CD4-positive, alpha-beta memory T cell (primary cell): ENCODE measurements around the gene ZNF283. TPM values are rescaled to one million over a fixed set of nuclear protein-coding genes. Genes with fewer than 3 reads are reported as not detected.
"Not testable (repeated sequence)": the region's sequence is repeated elsewhere in the genome, so short reads cannot be mapped to it uniquely, and the experiment has no call there.

Source experiments
- CTCF ChIA-PET: fragments of 350-600 bp; sonication (Branson Sonifier 250); formaldehyde crosslinking; loops from one replicate; lab custom pipeline; 2021; ENCODE audit warnings: inconsistent platforms; ENCODE audit not compliant: partially characterized antibody; lab: Charles Lee
- POLR2A ChIA-PET: fragments of 350-600 bp; sonication (Branson Sonifier 250); formaldehyde crosslinking; loops from one replicate; lab custom pipeline; 2021; ENCODE audit not compliant: partially characterized antibody; lab: Charles Lee
- DNase-seq, 5 donors: peaks; one replicate each; pipeline versions ENCODE4 v3.0.0 to v3.0.0-alpha.2; 2020 to 2022; ENCODE audit warnings: mixed read lengths in 1 of 5
- H3K27ac ChIP-seq: one replicate; pipeline ENCODE4 v1.7.0; 2013; ENCODE audit warnings: low read depth, low read length
- H3K27me3 ChIP-seq: 2 replicates; pipeline ENCODE4 v1.7.0; 2013; ENCODE audit warnings: mild to moderate bottlenecking, low read length, moderate library complexity; ENCODE audit not compliant: insufficient read depth
- H3K36me3 ChIP-seq: 2 replicates; pipeline ENCODE4 v1.7.0; 2013; ENCODE audit warnings: mild to moderate bottlenecking, low read length, moderate library complexity; ENCODE audit not compliant: insufficient read depth
- H3K4me1 ChIP-seq: 2 replicates; pipeline ENCODE4 v1.7.0; 2013; ENCODE audit warnings: mild to moderate bottlenecking, low read length, moderate library complexity; ENCODE audit not compliant: insufficient read depth
- H3K4me3 ChIP-seq, 2 donors: one replicate each; pipeline ENCODE4 v1.7.0; 2013; ENCODE audit warnings: low read length in 2 of 2, mild to moderate bottlenecking in 1 of 2
- H3K9me3 ChIP-seq, 2 donors: one replicate each; pipeline ENCODE4 v1.7.0; 2013; ENCODE audit warnings: low read length in 2 of 2, control low read depth in 1 of 2; ENCODE audit not compliant: control insufficient read depth in 1 of 2
- H3K27ac Mint-ChIP-seq, 7 donors: one replicate each; pipeline ENCODE4 v1.8.0; 2020 to 2021; ENCODE audit warnings: mixed read lengths in 7 of 7, mild to moderate bottlenecking in 6 of 7, inconsistent platforms in 3 of 7, moderate library complexity in 3 of 7
- H3K27me3 Mint-ChIP-seq, 2 donors: one replicate each; pipeline ENCODE4 v1.8.0; 2020 to 2021; ENCODE audit warnings: mixed read lengths in 2 of 2
- H3K36me3 Mint-ChIP-seq, 2 donors: one replicate each; pipeline ENCODE4 v1.8.0; 2020 to 2021; ENCODE audit warnings: mixed read lengths in 2 of 2, inconsistent platforms in 1 of 2, mild to moderate bottlenecking in 1 of 2
- H3K4me1 Mint-ChIP-seq, 4 donors: one replicate each; pipeline ENCODE4 v1.8.0; 2020 to 2021; ENCODE audit warnings: mixed read lengths in 4 of 4, mild to moderate bottlenecking in 1 of 4
- H3K4me3 Mint-ChIP-seq, 8 donors: one replicate each; pipeline ENCODE4 v1.8.0; 2020 to 2021; ENCODE audit warnings: mixed read lengths in 8 of 8, mild to moderate bottlenecking in 7 of 8, moderate library complexity in 6 of 8, inconsistent platforms in 3 of 8
- H3K9me3 Mint-ChIP-seq, 8 donors: one replicate each; pipeline ENCODE4 v1.8.0; 2020 to 2021; ENCODE audit warnings: mixed read lengths in 8 of 8, mild to moderate bottlenecking in 5 of 8, inconsistent platforms in 3 of 8, moderate library complexity in 1 of 8
- intact Hi-C: fragments of 100-400 bp; cut with micrococcal nuclease; formaldehyde crosslinking; loops from one replicate; pipeline ENCODE4 v1.15.1; 2023
- polyA plus RNA-seq, 2 donors: library from polyadenylated mRNA; unstranded; fragments of 300-500 nt; fragmentation: Illumina TruSeq; gene quantifications; one replicate each; pipeline ENCODE4 v1.2.3, GENCODE V29; 2021
- total RNA-seq, 2 experiments: library from RNA; stranded (reverse); gene quantifications; one replicate each; pipeline ENCODE4 v1.2.3, GENCODE V29; 2021

Gene ZNF283
- total and polyA plus RNA-seq, 4 experiments from 2014 or later: 4.3 to 20.7 (median 11.5) TPM

- Histone ChIP-seq H3K9me3 (no peaks in the 10 kb centered on the region), H3K27me3 (peaks cover 4% of the 10 kb centered on the region), H3K4me1 (peaks cover 14% of the 10 kb centered on the region), H3K36me3 (no peaks in the 10 kb centered on the region), H3K4me3 (no peak overlapping the region), H3K27ac (no peak overlapping the region)
- Mint-ChIP-seq H3K4me3 (no peak overlapping the region), H3K27ac (no peak overlapping the region), H3K36me3 (no peaks in the 10 kb centered on the region), H3K9me3 (peaks cover 0 to 1% (median 0%) of the 10 kb centered on the region in 8 donors), H3K4me1 (peaks cover under 1 to 14% (median 4%) of the 10 kb centered on the region in 4 donors), H3K27me3 (peaks cover 8 to 13% of the 10 kb centered on the region in 2 donors)
- intact Hi-C loops: no loop called here
- no peak for DNase-seq
- ChIA-PET POLR2A (no interaction called here), CTCF (interaction anchor here (1.3 to 1.7 kb wide), 2 partner anchors 18 to 69 kb away, joined by 3 to 5 read pairs; no protein-coding TSS in a partner anchor)
Measured at GRCh38 chr19:43814663-43815352, 12.3 kb upstream of the ZNF283 start.

GRCh38 chr19:43817454-43817853 is 9.7 kb upstream of the ZNF283 start:
- H3K9me3 Mint-ChIP-seq, H3K27me3 ChIP-seq, intact Hi-C loops, DNase-seq, H3K9me3 ChIP-seq, H3K4me3 ChIP-seq, H3K36me3 Mint-ChIP-seq, POLR2A ChIA-PET, H3K27ac Mint-ChIP-seq, H3K36me3 ChIP-seq, H3K4me3 Mint-ChIP-seq, H3K27ac ChIP-seq: not testable (repeated sequence)
- peaks cover 10 to 15% (median 11%) of the 10 kb centered on the region in 4 donors for H3K4me1 Mint-ChIP-seq
- peaks cover 17% of the 10 kb centered on the region for H3K4me1 ChIP-seq
- H3K27me3 Mint-ChIP-seq: peaks cover 21 to 27% of the 10 kb centered on the region in 2 donors
- CTCF ChIA-PET: interaction anchor here (1.7 kb wide), 1 partner anchor 8 kb away, joined by 4 read pairs; no protein-coding TSS in a partner anchor

- Histone ChIP-seq H3K4me1 (peaks cover 9% of the 10 kb centered on the region), H3K27me3 (peaks cover 8% of the 10 kb centered on the region), H3K4me3 (no peak overlapping the region), H3K27ac (no peak overlapping the region), H3K36me3 (no peaks in the 10 kb centered on the region), H3K9me3 (no peaks in the 10 kb centered on the region)
- H3K27me3 Mint-ChIP-seq: peaks cover 22 to 23% of the 10 kb centered on the region in 2 donors
- intact Hi-C loops: no loop called here
- no peaks in the 10 kb centered on the region for H3K36me3 Mint-ChIP-seq
- H3K4me3 Mint-ChIP-seq: no peak overlapping the region
- H3K4me1 Mint-ChIP-seq: peaks cover 10 to 11% (median 11%) of the 10 kb centered on the region in 4 donors
- ChIA-PET POLR2A (no interaction called here), CTCF (interaction anchor here (1.6 to 1.7 kb wide), 2 partner anchors 9 to 13 kb away, joined by 3 to 4 read pairs; no protein-coding TSS in a partner anchor)
- H3K27ac Mint-ChIP-seq: no peak overlapping the region
- peaks cover 0 to 8% (median 0%) of the 10 kb centered on the region in 8 donors for H3K9me3 Mint-ChIP-seq
- DNase-seq: no peak
Measured at GRCh38 chr19:43818500-43818899, 8.6 kb upstream of the ZNF283 start.

GRCh38 chr19:43820098-43820883 is 6.8 kb upstream of the ZNF283 start:
- Histone ChIP-seq H3K27me3 (peaks cover 8% of the 10 kb centered on the region), H3K36me3 (no peaks in the 10 kb centered on the region), H3K27ac (no peak overlapping the region), H3K4me1 (peaks cover 9% of the 10 kb centered on the region), H3K9me3 (no peaks in the 10 kb centered on the region), H3K4me3 (peak overlapping the region in 1 of 2 donors; percentile 52)
- Mint-ChIP-seq H3K27ac (peak overlapping the region in 4 of 7 donors; percentile 36 to 66 (median 52)), H3K36me3 (no peaks in the 10 kb centered on the region), H3K27me3 (peaks cover 19 to 22% of the 10 kb centered on the region in 2 donors), H3K9me3 (peaks cover 0 to 8% (median 0%) of the 10 kb centered on the region in 8 donors), H3K4me1 (peaks cover 10 to 11% (median 11%) of the 10 kb centered on the region in 4 donors), H3K4me3 (peak overlapping the region; percentile 81 to 91 (median 87))
- DNase-seq: peak in 2 of 5 donors; percentile 7 to 15
- ChIA-PET CTCF (interaction anchor here (1.3 to 1.6 kb wide), 2 partner anchors 8 to 12 kb away, joined by 3 to 6 read pairs; no protein-coding TSS in a partner anchor), POLR2A (no interaction called here)
- intact Hi-C loops: no loop called here

- Mint-ChIP-seq H3K9me3 (peaks cover 0 to 8% (median 0%) of the 10 kb centered on the region in 8 donors), H3K27me3 (peaks cover 19 to 22% of the 10 kb centered on the region in 2 donors), H3K4me3 (peak overlapping the region; percentile 81 to 91 (median 87)), H3K27ac (no peak overlapping the region), H3K4me1 (peaks cover 10 to 11% (median 11%) of the 10 kb centered on the region in 4 donors), H3K36me3 (no peaks in the 10 kb centered on the region)
- ChIA-PET CTCF (interaction anchor here (1.3 kb wide), 1 partner anchor 9 kb away, joined by 6 read pairs; no protein-coding TSS in a partner anchor), POLR2A (no interaction called here)
- Histone ChIP-seq H3K4me3 (peak overlapping the region in 1 of 2 donors; percentile 52), H3K9me3 (no peaks in the 10 kb centered on the region), H3K27me3 (peaks cover 8% of the 10 kb centered on the region), H3K36me3 (no peaks in the 10 kb centered on the region), H3K27ac (no peak overlapping the region), H3K4me1 (peaks cover 9% of the 10 kb centered on the region)
- intact Hi-C loops: no loop called here
- DNase-seq: no peak
Measured at GRCh38 chr19:43820884-43821215, 6.3 kb upstream of the ZNF283 start.

- DNase-seq, H3K27ac Mint-ChIP-seq, H3K9me3 Mint-ChIP-seq, intact Hi-C loops, H3K27me3 ChIP-seq, H3K36me3 ChIP-seq, H3K4me3 Mint-ChIP-seq, H3K9me3 ChIP-seq, H3K4me3 ChIP-seq, H3K27ac ChIP-seq, CTCF ChIA-PET, POLR2A ChIA-PET: not testable (repeated sequence)
- H3K4me1 Mint-ChIP-seq: peaks cover 20 to 32% (median 25%) of the 10 kb centered on the region in 4 donors
- peaks cover 23% of the 10 kb centered on the region for H3K4me1 ChIP-seq
- peaks cover 15% of the 10 kb centered on the region in 2 donors for H3K27me3 Mint-ChIP-seq
- H3K36me3 Mint-ChIP-seq: peaks cover 4 to 16% of the 10 kb centered on the region in 2 donors
Measured at GRCh38 chr19:43823856-43824255, 3.3 kb upstream of the ZNF283 start.

GRCh38 chr19:43824572-43824971 is 2.5 kb upstream of the ZNF283 start:
- H3K4me1 ChIP-seq: peaks cover 23% of the 10 kb centered on the region
- H3K4me3 Mint-ChIP-seq, H3K4me3 ChIP-seq, DNase-seq, H3K9me3 Mint-ChIP-seq, POLR2A ChIA-PET, H3K27ac ChIP-seq, intact Hi-C loops, H3K27me3 ChIP-seq, H3K9me3 ChIP-seq, CTCF ChIA-PET, H3K36me3 ChIP-seq, H3K27ac Mint-ChIP-seq: not testable (repeated sequence)
- peaks cover 15% of the 10 kb centered on the region in 2 donors for H3K27me3 Mint-ChIP-seq
- H3K36me3 Mint-ChIP-seq: peaks cover 8 to 19% of the 10 kb centered on the region in 2 donors
- peaks cover 20 to 32% (median 25%) of the 10 kb centered on the region in 4 donors for H3K4me1 Mint-ChIP-seq
